Heart left ventricle (tissue), 13 donors: ENCODE measurements around the gene MINK1.

Experiments used
- POLR2A ChIP-seq, 2 donors: fragments of 450-650 bp; IDR thresholded peaks; one replicate each; pipeline ENCODE4 v1.6.1; 2017; ENCODE audit warnings: antibody characterized with exemption in 2 of 2, mild to moderate bottlenecking in 2 of 2, moderate library complexity in 2 of 2
- TF ChIP-seq, protein P1 (sequence below), 12 donors: fragments of 200-600 bp; sonication (generic) in 4 of 12; IDR thresholded peaks; one replicate each; pipeline versions ENCODE4 v1.5.0 to v1.8.0; 2018 to 2022; ENCODE audit warnings: antibody characterized with exemption in 12 of 12, mild to moderate bottlenecking in 5 of 12
- donor health status: ischemic (EF 13 %, LVEDD 7.1; RV severe dilation, severe dysfunction).
- donor health status: DM: no; HTN: yes; CAD: no.
- donor health status: DM: no; HTN: no; CAD: no.
- donor health status: ischemic (EF 25% LVEDD 6.9; RV normal size, moderate dysfunction).
- donor health status: ischemic (EF 25% LVEDD 5.7; RV mildly dilated, moderate dysfunction).
- donor health status: ischemic (EF 35%, LVEDD 5.7; RV mildly dilated, moderate dysfunction).
- donor health status: nonischemic (EF 11% LVEDD 7.7; RV severe dilation, severe dysfunction).
- donor health status: DM: yes; HTN: yes; CAD: no.
- donor health status: PGD.
- donor health status: ischemic (EF 29% LVEDD 5.4; RV normal size, mild dysfunction).
- donor health status: nonischemic (EF 23%, LVEDD 6.1; RV moderate dilation, normal function).

DNA sequence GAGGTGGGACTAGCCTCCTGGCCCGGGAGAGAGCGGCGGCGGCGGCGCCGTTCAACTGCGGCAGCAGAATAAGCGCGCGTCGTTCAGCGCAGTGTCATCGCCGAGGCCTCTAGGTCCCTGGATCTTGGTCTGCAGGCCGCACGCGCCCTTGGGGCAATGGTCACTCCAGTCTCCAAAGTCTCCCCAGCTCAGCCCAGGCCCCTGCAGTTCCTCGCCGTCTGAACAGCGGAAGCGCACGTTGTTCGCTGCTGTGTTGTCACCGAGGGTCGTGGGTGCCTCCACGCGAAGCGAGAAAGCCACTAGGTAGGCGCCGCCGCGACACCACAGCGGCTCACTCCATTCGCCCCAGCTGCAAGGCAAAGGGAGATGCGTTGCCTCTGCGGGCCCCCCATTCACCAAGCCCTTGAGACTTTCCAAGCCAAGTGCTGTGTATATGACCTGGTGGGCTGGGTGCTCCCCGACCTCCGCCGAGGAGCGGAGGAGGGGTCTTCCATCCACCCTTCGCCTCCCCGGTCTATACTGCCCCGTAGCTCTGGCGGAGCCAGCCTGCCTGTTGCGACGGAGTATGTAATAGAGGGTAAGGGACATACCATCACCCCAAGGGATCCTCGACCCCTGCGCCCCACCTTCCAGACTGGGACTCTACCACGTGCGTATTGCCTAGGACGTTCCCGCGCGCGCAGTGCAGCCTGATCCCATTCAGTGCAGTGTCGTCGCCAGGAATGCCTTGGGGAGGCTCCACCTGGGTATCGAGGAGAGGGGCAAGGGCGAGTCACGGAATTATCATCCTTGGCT lies 47.6 kb upstream of the MINK1 start:
- TF ChIP-seq, protein P1, sequence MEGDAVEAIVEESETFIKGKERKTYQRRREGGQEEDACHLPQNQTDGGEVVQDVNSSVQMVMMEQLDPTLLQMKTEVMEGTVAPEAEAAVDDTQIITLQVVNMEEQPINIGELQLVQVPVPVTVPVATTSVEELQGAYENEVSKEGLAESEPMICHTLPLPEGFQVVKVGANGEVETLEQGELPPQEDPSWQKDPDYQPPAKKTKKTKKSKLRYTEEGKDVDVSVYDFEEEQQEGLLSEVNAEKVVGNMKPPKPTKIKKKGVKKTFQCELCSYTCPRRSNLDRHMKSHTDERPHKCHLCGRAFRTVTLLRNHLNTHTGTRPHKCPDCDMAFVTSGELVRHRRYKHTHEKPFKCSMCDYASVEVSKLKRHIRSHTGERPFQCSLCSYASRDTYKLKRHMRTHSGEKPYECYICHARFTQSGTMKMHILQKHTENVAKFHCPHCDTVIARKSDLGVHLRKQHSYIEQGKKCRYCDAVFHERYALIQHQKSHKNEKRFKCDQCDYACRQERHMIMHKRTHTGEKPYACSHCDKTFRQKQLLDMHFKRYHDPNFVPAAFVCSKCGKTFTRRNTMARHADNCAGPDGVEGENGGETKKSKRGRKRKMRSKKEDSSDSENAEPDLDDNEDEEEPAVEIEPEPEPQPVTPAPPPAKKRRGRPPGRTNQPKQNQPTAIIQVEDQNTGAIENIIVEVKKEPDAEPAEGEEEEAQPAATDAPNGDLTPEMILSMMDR (IDR thresholded peaks at IDR 0.05): no peak
- TF ChIP-seq POLR2A (IDR thresholded peaks at IDR 0.05): no peak
